Activated CD4-positive, CD25-positive, alpha-beta regulatory T cell treated with anti-CD3 and anti-CD28 coated beads, Interleukin-2, amount 50 U/mL, for 16 hours (primary cell): ENCODE data around the gene WDR75.

Experiments
- DNase-seq: peaks from one replicate; pipeline ENCODE4 v3.0.0-alpha.2; 2020; ENCODE audit warnings: low read depth, low spot score

WDR75 gene

GRCh38 chr2:189499137-189499536 is 57.9 kb downstream of the WDR75 start:
- DNase-seq: no peak

DNA sequence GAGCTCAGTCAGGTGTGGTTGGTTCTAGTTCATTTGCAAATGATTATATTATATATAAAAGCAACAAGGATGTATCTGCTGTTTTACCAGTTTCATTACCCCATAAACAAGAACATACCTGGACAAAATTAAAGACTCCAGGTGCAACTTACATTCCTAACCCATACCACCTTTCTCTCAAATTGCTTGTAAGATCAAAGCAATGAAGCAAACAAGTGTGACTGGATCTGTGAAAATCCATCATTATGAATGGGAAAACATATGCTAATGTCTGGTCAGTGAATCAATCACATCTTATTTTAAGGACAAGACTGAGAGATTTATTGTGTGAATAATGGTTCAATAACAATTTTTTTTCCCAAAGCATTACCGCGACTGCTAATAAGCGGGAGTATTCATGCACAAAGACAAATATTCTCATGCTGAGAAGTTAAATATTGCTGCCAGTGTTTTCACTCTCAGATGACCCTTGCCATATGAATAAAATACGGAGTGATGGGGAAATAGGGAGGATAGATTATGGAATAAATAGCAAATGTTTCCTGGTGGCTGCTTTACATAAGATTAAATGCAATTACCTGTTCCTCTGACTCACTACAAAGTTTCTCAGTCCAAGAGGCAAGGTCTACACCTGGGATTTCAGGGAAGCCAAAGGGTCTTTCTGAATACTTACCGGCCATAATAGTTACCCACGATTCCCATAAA is 59.3 kb downstream of the WDR75 start:
- DNase-seq: no peak

DNA sequence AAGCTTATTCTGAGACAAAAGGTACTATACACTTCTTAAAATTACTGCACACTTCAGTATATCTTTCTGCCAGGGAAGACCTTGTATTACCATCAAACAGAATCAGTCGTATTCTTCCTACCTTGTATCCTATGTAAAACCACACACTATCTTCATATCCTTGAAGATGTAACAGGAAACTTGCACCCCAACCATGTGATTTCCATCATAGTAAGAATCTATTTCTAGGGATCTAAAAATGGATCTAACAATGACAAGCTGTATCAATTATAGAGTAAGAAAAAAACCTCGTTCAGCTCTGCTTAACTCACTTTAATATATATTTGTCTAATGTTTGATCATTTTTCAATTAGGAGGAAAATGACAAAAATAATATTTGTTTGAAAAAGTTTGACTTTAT is 60.2 kb downstream of the WDR75 start:
- no peak for DNase-seq

DNA sequence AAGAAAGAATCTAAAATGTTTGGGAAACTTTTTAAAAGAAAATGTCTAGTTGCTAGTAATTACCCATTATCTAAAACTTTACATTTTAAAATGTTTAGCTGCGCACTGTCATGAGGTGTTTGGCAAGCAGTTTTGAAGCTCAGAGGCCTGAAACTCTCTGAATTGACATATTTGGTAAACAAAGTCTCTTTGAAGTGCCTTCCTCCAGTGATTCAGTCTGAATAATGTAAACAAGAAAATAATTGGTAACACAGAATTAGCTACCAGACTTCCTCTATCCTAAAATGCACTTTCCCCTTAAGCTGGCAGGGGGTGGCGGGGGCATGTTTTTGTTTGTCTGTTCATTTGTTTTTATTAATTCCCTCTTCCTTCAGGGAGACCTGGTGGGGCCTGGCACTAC is 61.4 kb downstream of the WDR75 start:
- no peak for DNase-seq

DNA sequence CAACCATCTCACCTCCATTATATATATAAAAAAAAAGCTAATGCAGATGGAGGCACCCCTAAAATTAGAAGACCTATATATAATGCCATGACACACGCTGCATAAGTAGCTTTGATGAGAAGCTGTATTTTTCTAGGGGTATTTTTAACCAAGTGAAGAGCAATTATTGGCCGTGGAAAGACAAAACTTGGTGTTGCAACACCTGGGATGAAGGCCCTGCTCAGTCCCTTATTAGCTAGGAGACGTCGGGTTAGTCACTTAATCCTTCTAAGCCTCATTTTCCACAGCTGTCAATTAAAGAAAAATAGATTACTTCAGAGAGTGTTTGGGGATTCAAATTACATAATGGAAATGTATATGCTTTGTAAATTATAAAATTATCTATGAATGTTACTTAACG is 63.0 kb downstream of the WDR75 start:
- no peak for DNase-seq

DNA sequence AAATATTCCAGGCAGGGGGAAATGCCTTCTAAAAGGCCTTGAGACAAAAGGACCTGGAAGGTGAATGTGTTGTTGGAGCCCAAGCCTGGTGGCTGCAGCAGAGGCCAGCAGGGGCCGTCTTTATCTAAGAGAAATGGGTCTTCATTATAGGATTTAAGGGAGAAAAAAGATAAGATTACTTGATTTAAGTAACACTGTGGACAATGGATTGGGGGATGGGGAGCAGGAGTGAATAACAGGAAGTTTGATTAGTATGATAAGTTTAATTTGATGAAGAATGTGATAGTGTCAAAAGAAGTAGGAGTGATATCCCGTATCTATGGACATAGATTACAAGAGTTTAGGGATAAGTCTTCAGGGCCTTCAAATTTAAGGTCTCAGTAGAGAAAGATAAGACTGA is 64.2 kb downstream of the WDR75 start:
- DNase-seq: no peak

- DNase-seq: no peak
Measured at GRCh38 chr2:189506514-189506976, 65.3 kb downstream of the WDR75 start.

DNA sequence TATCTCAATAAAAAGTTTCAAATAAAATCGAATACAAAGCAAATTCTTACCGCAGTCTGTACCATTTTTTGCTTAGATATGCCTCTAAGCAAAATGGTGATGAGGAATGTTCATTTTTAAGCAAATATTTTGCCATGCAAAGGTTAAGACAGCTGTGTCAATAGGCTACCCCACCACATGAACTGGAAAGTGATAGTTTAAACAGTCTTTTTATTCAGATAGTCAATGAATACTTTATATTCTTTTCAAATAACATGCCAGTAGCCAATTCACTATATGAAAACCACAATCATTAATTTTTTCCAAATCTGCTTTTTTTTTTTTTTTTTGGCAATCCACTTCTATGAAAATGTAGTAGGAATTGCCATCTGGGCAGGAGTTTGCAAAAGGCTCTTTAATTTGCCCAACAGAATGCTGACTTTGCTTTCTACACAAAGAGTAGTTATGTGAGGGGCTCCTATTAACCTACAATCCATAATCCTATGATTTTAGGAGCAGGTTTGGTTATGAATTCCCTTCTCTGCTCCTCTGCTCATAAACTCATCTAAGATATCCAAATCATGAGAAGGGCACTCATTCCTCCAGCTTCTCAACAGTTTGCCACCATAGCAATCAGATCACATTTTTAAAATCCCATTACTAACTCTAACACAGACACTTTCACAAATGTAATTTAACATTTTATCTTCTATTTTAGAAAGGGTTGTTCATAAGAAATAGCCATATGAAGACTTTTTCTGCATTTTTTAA is 70.1 kb downstream of the WDR75 start:
- DNase-seq: no peak

- no peak for DNase-seq
Measured at GRCh38 chr2:189511960-189512319, 70.7 kb downstream of the WDR75 start.

GRCh38 chr2:189512879-189513278 is 71.6 kb downstream of the WDR75 start:
- no peak for DNase-seq

DNA sequence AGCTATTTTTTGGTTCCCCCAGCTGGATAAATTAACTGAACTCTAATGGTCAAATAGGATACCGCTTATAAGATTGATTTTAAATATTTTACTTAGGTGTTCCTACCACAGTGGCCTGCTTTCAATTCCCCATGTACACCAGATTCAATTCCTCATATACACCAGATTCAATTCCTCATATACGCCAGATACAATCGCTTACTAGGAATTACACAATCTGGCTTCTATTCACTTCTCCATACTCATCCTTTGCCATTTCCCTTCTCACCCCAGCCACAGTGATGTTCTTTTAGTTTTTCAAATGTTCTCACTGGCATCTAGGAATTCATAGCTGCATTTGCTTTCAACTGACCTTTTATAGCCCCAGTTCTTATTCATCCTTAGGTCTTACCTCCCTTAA is 72.8 kb downstream of the WDR75 start:
- no peak for DNase-seq

- no peak for DNase-seq
Measured at GRCh38 chr2:189515264-189515663, 74.0 kb downstream of the WDR75 start.

DNA sequence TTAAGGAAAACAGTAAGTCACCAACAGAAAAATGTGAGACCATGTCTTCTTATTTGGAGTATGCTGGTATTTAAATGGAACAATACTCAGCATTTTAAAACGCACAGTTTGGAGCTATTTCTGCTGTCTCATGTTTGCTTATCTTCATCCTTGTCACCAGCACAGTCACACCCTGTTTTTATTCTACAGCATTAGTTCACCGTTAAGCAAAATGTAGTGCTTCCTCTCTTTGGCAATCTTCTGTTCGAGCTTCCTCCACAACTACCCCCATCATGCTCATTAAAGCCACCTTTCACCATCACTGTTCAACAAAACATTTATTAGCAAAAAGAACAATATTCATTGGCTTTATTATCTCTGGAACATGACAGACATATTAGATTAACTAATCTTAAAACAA is 75.3 kb downstream of the WDR75 start:
- no peak for DNase-seq

GRCh38 chr2:189517847-189518535 is 76.7 kb downstream of the WDR75 start:
- no peak for DNase-seq

GRCh38 chr2:189519631-189520387 is 78.5 kb downstream of the WDR75 start:
- no peak for DNase-seq

DNA sequence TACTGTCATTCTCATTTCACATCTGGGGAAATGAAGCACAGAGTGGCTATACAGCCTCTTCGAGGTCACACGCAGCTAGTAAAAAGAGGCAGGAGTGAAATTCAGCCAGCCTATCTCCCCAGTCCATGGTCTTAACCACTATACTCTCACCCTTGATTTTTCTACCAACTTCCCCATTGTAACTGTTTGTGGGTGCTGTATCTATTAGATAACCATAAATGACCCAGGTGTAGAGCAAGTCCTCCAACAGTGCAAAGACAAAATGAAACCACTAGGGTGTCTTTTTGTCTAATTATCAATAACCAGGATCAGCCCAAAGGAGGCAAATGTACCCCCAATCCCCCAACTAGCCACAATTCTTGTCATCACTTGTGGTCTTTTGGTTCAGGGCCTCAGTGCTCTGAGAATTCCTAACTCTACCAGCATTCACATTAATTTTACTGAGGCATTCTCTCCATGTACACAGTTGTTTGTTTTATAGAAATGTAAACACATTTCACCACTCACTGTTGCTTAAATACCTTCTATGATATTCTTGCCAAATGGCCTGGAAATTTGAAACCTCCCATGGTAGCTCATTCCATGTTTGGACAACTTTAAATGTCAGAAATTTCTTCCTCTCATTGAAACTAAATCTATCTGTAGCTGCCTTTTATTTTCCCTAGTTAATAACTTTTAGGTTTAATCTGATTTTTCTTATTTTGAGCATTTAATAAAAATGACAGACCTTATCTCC is 80.6 kb downstream of the WDR75 start:
- DNase-seq: no peak

DNA sequence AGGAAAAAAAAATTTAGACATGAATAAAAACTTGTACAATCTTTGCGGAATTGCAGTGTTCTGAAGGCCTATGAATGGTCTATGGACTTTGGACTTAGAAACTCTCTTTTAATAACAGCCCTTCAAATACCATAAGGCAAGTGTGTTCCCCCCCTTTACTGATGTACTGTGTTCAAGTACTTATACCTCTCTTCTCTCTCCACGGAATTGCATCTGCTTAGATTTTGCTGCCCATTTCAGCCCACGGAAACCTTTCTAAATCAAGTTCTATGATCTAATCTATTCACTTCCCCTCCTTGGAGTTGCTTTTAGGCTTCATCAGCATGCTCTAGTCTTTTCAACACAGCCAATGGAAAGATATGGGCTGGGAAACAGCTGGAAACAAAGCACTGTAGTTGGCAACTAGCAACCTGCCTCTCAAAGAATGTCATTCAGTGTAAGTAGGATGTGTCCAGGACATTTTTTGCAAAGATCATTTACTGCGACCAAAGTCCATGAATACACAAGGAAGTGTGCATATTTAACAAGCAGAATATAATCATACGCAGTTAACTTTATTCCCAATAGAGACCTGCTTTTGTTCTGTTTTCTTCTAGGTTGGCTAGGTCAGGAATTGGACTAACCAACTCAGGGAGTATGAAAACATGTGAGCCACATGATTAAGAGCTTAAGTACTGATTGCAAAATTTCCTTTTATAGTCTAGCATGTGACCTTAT is 81.3 kb downstream of the WDR75 start:
- no peak for DNase-seq

GRCh38 chr2:189524746-189525145 is 83.5 kb downstream of the WDR75 start:
- no peak for DNase-seq
